HG03196 (cell line): ENCODE results near the gene CAMTA1.

Source experiments
- ATAC-seq: cut with Tn5 transposase; IDR thresholded peaks from one replicate; pipeline ENCODE4 v1.9.1; 2021; ENCODE audit not compliant: unreplicated experiment

Gene CAMTA1

DNA sequence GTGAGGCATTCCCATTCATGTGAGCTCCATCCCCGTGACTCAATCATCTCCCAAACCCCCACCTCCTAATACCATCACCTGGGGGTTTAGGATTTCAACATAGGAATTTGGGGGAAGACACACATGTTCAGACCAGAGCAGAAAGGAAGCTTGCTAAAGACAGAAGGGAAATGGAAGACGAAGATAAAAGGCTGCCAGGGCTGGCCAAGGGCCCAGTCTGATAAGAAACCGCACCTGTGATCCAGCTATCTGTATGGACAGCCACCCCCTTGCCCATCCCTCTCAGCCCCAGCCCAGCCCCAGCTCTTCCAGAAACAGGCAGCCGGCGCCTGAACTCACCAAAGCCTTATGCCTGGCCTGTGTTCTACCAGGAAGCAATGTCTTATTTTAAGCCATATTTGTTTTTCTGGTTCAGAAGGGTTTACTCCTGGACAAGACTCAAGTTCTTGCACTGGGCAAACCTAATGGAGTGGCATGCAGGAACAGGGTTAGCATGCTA is 787.4 kb downstream of the CAMTA1 start:
- no peak for ATAC-seq

DNA sequence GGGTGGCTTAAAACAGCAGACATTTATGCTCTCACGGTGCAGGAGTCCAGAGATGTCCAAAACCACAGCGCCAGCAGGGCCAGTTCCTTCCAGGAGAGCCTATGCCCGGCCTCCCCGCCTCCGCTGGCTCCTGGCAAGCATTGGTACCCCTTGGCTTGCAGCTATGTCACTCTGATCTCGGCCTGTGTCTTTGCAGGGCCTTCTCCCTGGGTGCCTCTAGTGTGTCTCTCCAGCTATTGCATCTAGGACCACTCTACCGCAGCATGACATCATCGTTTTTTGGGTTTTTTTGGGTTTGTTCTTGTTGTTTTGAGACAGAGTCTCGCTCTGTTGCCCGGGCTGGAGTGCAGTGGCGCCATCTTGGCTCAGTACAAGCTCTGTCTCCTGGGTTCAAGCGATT is 788.2 kb downstream of the CAMTA1 start:
- no peak for ATAC-seq

DNA sequence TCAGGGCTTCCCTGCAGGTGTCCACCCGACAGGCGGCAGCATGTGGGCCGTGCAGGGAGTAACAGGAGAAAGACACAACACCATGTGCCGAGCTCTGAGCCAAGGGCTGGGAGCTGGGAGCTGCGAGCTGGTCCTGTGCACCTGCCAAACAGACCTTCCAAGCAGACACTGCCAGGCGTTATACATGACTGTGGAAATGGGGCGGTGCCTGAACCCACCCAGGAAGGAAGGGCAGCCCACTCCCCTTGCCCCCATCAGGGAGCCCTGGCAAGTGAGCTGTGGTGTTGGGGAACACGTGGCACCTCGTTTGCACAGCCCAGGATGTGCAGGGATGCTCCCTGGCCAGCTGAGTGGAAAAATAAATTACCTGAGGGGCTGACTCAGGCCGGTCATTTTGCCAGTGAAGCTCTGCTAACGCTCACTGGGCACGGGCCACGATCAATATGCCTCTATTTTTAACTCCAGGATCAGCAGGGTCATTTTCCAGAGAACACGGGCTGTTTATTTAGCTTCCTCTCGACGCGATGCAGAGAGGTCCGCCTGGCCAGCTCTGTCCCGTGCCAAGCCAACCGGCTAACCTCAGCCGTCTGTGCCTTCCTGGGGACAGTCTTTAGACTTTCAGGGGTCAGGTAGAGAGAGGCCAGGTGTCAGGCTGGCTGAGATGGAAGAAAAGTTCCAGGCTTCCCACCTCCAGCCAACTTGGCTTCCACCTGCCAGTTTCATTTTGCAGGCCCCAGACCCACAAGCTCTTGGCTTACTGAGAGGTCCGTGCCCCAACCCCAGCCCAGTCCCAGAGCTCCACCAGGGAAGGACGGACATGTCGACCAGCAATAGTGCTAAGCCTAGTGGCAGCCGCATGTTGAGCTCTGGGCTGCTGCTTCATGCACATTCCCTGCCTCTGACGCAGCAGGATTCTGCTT is 789.1 kb downstream of the CAMTA1 start:
- ATAC-seq = no peak

DNA sequence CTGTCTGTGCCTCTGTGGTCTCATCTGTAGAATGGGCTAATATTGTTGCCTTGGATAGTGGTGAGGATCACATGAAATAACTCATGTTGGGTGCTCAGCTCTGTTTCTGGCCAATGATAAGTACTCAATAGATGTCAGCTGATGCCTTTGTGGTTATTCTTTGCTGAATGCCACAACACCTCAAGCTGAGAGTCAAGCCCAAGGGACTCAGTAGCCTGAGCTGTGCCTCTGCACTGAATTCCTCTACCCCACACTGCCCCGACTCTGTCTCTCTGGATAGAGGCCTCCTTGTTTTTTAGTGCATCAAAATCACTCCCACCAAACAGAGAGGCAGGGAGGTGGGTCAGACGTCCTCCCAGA is 789.8 kb downstream of the CAMTA1 start:
- ATAC-seq = no peak

DNA sequence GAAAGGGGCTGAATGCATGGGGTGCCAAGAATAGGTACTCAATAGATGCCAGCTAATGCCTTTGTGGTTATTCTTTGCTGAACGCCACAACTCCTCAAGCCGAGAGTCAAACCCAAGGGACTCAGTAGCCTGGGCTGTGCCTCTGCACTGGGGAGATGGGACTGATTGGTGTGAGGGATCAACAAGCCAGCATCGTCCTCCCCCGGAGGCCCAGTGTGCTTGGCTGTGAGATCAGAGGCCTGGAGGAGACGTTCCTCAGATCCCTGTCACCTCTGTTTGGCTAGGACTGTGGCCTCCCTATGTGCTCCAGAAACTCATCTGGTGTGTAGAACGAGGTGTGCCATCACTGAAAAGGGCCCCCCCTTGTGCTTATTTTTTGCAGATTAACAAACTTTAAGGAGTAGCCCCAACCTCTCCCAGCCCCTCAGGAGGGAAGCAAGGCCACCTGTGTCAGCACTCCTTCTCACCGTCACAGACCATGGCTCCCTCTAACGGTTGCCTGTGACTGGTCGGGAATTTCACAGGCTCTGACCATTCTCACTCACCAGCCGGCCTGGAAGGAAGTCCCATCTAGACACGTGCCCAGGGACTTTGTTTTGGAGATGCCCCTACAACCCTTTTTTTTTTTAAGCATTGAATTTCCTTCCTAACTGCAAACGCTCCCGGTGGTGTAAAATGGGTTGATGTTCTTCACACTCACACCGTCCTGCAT is 791.8 kb downstream of the CAMTA1 start:
- no peak for ATAC-seq

DNA sequence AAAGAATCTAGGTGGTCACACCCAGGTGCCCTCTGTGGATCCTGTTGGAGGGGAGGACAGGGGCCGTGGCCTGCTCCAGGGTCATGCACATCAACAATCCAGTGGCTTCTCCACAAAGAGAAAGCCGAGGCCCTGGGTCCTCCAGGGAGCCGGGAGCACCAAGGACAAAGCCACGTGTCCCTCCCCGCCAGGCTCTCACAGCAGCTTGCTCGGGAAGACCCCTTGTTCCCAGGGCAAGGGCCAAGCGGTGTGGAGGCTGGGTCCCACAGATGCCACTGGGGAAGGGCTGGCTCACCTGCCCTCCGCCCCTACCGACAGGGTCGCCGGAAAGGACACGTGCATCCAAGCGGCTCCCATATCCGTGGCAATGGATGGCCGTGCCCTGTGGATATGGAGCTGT is 793.0 kb downstream of the CAMTA1 start:
- ATAC-seq = no peak

DNA sequence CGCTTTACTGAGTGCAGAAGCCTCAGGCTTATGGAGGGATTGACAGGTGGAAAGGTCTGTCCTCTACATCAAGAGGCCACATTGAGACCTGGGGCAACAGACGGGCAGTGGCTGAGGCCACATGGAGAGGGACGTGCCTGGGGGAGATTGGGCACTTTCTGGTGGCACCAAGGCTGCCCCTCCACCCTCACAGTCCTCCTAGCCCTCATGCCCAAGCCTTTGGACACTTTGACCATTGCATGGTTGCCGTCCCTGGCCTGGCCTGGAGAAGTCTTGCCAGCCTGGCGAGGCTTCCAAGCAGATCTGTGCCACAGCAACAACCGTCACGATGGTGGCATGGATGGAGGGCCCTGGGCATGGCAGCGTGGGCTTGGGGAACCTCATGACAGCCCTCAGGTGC is 793.8 kb downstream of the CAMTA1 start:
- ATAC-seq = no peak

DNA sequence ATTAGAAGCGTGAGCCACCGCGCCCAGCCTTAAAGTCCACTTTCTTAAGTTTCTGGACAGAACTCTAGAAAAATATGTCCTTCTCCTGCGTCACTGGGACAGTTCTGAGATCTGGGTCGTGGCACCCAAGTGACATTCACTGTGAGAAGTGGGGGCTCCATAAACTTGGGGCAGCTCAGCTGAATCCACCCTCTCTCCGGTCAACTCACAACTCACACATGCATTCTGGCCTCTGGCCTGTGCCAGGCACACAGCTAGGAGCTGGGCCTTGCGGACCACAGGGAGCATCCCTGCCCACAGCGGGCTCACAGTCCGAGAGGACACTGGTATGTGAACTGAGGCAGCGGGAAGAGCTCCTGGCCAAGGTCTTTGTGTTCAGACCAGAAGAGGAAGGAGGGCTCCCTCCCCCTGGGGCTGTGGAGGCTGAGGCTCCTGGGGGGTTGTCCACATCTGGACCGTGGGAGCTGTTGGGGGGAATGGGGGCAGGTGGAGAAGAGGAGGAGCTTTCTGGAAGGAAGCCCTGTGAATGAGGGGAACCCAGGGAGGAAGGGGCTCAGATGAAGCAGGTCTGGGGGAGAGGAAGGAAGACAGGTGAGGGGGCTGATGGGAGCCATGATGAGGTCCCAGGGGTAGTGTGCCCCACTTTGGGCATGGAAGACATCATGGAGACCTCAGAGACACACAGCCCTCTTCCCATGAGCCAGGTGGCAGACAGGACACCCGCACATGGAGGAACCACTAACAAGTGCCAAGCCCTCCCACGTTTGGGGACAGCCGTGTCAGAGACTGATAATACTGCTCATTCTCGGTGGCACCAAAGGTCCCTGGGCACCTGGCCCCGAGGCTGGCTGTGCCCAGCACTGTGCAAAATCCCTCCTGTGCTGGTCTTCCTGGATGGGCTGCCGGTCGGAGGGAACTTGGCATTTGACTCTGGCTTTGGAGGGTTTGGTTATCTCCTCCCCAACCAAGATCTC is 794.9 kb downstream of the CAMTA1 start:
- no peak for ATAC-seq

DNA sequence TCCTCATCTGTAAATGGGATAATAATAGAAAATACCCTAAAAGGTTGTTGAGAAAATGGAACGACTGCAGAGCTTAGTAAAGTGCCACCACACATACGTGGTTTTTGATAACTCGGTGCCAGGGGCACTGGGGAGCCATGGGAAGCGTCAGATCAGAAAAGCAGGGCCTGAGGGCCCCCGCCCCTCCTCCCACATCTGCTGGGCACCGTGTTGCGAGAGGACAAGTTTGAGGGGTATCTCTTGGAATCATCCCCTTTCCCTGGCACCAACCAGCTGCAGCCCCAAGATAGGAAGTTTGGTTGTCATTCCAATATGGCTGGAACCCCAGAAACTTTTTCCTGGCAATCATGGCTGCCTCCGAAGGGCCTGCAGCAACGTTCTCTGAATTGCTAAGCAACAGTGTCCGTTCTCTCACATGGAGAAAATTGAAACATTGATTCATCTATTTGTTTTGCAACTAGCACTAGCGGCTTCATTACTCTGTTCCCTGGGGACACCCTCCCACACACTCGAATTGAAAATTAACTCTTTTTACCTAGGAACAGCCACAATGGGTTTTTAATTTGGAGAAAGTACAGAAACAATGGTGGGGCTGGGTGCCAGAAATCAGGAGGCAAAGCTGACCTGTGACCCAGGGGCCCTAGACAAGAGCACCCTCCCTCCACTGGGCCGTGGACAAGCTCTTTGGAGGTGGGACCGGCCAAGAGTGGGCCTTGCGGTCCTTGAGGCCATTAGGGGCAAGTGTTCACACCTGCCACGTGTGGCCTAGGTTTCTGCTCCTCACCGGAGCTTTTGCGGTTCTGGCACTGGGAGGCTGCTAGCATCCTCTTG is 795.9 kb downstream of the CAMTA1 start:
- no peak for ATAC-seq

DNA sequence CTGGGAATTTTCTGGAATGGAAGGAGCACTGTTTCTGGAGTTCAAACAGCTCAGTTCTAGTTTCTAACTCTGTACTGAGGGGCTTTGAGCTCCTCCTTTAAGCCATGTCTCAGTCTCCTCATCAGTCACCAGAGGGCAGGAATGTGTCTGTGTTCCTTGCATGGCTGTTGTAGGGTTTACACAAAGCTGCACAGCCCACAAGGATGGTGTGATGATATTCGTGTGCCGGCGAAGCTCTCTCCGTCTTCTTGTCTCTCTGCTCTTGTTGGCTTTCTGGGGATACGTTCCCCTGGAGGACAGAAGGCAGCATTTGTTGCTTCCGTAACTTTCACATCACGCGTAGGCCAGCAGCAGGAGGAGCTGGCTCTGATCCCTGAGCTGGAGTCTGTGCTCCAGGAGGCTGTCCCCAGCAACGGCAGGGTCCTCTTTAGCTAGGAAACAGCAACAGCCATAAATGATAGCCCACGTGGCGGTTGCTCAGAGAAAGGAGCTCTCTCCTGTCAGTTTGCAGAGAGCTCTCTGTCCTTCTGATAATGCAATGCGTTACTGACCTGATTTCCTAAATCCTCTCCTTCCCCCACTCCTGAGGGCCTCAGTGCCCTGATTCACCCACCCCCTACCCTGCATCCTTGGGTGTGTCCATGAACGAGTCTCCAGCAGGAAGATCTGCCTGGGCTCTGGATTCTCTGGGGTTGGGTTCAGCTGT is 796.7 kb downstream of the CAMTA1 start:
- no peak for ATAC-seq

DNA sequence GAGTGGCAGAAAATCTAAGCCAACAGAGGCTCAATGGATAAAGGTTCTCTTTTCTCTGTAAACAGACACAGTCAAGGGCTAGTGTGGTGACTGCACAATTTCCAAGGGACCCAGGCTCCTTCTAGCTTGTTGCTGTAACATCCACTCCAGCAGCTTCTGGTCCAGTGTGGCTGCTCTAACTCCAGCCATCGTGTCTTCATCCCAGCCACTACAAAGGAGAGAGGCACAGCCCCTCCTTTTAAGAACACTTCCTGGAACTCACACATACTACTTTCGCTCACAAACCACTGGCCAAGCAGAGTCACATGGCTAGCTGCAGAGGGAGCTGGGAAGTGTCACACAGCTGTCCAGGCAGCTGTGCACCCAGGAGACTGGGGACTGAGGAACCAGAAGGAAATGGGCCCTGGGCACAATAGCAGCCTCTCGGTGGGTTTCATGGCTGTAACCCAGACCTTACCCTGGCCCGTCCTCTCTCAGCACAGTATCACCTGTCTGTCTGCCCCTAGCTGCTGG is 797.3 kb downstream of the CAMTA1 start:
- ATAC-seq = no peak

DNA sequence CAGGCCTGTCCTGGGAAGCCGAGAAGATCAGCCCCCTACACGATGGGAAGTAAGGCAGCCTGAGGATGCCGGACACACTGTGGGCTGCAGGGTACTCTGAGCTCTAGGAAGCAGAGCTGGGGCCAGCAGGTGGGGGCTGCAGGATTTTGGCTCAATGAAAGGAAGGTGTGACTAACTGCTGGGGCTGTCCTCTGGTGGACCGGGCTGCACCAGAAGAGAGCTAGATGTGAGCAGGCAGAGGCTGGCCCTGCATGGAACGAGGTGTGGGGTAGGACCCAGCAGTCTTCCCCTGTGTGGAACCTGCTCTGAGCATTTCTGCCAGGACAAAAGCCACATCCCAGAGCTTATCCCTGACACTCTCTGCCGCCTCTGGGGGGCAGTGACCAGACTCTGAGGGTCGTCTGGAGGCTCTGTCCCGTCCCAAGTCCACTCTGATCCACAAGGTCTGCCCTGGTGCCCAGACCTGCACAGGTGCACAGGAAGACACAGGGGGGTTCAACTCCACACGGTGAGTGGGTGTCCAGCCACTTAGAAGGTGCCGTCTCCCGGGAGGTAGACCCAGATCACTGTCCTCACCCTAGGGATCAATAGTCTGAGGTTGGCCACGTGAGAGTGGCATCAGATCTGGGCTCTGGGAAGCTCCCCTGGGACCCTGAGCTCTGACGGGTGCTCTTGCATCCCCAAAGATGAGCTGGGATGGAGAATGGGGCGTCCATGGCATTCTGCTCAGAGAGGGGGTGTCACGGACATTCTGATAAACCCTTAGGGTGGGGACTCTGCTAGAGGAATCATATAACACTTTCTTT is 798.2 kb downstream of the CAMTA1 start:
- no peak for ATAC-seq

DNA sequence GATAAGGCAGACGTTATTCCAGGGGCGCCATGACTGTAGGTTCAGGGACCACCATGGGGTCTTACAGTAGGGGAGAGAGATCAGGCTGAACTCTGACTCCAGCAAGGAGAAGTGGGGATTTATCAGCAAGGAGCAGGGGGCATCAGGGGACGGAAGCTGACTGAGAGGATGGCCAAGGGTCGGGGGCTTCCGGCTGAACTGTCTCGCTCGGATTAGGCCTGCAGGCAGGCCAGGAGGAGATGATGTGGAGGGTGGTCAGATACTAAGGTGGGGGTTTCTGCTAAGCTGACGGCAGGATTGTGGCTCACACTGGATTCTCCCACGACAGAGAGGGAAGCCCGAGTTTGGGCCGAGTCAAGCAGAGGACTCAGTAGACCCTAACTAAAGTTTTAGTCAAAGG is 798.9 kb downstream of the CAMTA1 start:
- ATAC-seq = no peak

DNA sequence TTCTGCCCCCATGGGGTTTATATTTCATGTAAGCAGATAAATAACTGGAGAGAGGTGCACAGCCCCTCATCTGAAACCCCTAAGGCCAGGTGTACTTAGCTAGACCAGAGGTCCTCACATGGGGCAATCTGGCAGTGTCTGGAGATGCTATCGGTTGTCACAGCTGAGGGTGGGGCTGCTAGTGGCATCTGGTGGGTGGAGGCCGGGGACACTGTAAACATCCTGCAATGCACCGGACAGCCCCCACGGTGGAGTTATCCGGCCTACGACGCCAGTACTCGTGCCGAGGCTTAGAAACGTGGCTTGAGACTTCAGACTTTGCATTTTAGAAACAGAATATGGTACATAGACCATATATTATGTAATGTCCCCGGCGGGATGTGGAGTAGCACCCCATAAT is 799.4 kb downstream of the CAMTA1 start:
- ATAC-seq = no peak

DNA sequence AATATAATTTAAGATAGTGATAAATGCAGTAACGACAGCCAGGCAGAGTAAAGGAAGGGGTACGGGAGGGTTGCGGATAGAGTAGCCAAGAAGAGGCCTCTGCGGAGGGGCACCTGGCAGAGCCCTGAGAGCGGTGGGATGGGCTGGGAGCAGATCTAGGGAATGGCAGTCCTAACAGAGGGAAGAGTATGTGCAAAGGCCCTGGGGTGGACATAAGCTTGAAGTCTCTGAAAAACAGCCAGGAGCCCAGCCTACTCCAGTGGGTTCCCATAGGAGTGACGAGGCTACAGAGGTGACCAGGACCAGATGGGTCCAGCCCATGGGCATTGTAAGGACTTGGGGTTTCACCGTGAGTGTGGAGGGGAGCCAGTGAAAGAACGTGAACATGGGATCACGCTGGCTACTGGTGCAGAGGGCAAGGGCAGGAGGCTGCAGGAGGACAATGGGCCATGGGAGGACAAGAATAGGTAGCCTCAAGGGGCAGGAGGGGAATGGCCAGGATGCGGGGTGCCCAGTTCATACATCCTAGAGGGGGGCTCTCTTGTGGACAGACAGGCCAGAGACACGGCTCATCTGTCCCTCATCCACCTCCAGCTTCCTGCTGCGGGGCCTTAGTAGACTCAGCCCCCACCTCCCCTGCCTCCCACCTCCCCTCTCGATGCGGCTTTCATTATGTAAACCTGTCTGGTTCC is 800.1 kb downstream of the CAMTA1 start:
- no peak for ATAC-seq

DNA sequence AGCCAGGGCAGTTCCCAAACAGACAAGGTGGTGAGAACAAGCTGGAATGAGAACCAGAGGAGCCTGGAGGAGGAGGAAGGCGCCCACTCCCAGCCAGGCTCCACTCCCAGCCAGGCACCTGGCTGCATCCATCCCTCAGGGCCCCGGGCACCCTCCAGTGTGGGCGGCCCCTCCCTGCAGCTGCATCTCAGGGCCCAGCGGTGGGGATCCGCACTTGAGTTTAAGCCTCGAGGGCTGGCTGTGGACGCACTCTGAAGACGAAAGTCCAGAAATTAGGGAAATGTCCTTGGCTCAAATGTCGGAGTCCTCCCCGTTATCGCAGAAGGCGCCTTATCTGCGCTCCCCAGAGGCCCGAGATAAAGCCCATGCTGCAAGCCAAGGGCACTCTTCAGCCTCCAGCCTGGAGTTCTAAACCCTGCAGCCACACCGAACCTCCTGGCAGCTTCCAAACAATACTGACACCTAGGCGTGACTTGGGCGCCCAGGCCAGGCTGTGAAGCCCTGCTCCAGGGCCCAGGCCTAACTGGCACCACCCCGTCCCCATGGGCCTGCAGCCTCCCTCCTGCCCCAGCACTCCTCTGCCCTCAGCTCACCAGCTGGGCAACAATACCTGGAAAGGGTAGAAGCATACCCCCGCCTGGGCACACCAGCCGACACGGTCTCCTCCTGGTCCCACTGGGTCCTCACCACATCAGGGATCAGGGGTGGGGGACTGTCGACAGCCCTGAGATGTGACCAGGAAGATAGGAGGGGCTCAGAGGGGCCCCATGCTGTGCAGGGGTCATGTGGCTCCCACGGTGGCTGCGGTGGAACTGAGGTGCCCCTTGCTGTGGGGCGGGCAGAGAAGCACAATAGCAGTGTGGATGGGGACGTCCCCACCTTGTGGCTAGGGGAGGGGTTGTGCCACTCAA is 801.0 kb downstream of the CAMTA1 start:
- no peak for ATAC-seq
